PFSK-1 (cell line): Measurements from ENCODE around the gene SMIM26.

ENCODE experiments used
- POLR2AphosphoS5 ChIP-seq: IDR thresholded peaks from 2 replicates; pipeline ENCODE4 v1.6.1; 2012; ENCODE audit warnings: low read depth, mild to moderate bottlenecking, control low read depth, low read length, moderate library complexity
- REST ChIP-seq, 2 experiments: IDR thresholded peaks; 2 replicates each; pipeline versions ENCODE4 v1.6.1 to v1.8.0; 2011 to 2012; ENCODE audit warnings: low read depth in 2 of 2, low read length in 2 of 2, control low read depth in 1 of 2, inconsistent platforms in 1 of 2, mild to moderate bottlenecking in 1 of 2, moderate library complexity in 1 of 2; ENCODE audit not compliant: insufficient read depth in 1 of 2

GRCh38 chr20:18541741-18542140 is 25.5 kb upstream of the SMIM26 start:
- TF ChIP-seq POLR2AphosphoS5 = no peak
- TF ChIP-seq REST (IDR thresholded peaks at IDR 0.05; ENCODE audit: insufficient read depth in 1 of 2, low read depth in 2 of 2, low read length in 2 of 2) = no peak
